AG04449 (cell line): Measurements from ENCODE around the gene CEBPA.

Experiments
- CTCF ChIA-PET: fragments of 350-600 bp; formaldehyde crosslinking; extraction: SDS; loops from one replicate; lab custom pipeline; 2021; ENCODE audit warnings: antibody characterized with exemption; lab: Yijun Ruan, JAX
- POLR2A ChIA-PET: fragments of 400-600, 350-600 bp; formaldehyde crosslinking; extraction: SDS; loops from one replicate; lab custom pipeline; 2020; ENCODE audit warnings: antibody characterized with exemption, inconsistent platforms; lab: Yijun Ruan, JAX
- DNase-seq: peaks from one replicate; pipeline ENCODE4 v3.0.0-alpha.2; 2010; ENCODE audit warnings: low read depth, low spot score
- H3K4me3 ChIP-seq: 2 replicates; pipeline ENCODE4 v1.5.1; 2011; ENCODE audit warnings: low read depth, mild to moderate bottlenecking, control low read depth, low read length
- CTCF ChIP-seq: IDR thresholded peaks from one replicate; pipeline ENCODE4 v1.5.1; 2011; ENCODE audit warnings: mild to moderate bottlenecking, moderate library complexity, low read length, control low read depth, inconsistent platforms; ENCODE audit not compliant: insufficient read depth; ENCODE audit errors: missing control alignments

The CEBPA gene

GRCh38 chr19:33300009-33300893 is 2.1 kb downstream of the CEBPA start:
- no peak for DNase-seq
- ChIA-PET CTCF (interaction anchor here (0.9 to 1.3 kb wide), 2 partner anchors 32 to 106 kb away, joined by 3 read pairs; no protein-coding TSS in a partner anchor), POLR2A (interaction anchor here (0.7 to 1.0 kb wide), 2 partner anchors 8 to 12 kb away, joined by 3 read pairs; no protein-coding TSS in a partner anchor)

GRCh38 chr19:33299051-33299688 is 3.2 kb downstream of the CEBPA start:
- ChIA-PET CTCF (interaction anchor here (0.9 kb wide), 1 partner anchor 33 kb away, joined by 3 read pairs; no protein-coding TSS in a partner anchor), POLR2A (interaction anchor here (0.7 kb wide), 1 partner anchor 13 kb away, joined by 3 read pairs; no protein-coding TSS in a partner anchor)
- TF ChIP-seq CTCF = no peak
- no peak overlapping the region for H3K4me3 ChIP-seq
- no peak for DNase-seq

More at GRCh38 chr19:33300009-33300893, 2.1 kb downstream of the CEBPA start:
- H3K4me3 ChIP-seq = no peak overlapping the region
- TF ChIP-seq CTCF = no peak

GRCh38 chr19:33298146-33298911 is 4.0 kb downstream of the CEBPA start:
- CTCF ChIA-PET = interaction anchor here (1.9 kb wide), 1 partner anchor 14 kb away, joined by 5 read pairs; no protein-coding TSS in a partner anchor
- H3K4me3 ChIP-seq = no peak overlapping the region
- POLR2A ChIA-PET = no interaction called here
- DNase-seq = no peak
- no peak for TF ChIP-seq CTCF

GRCh38 chr19:33297401-33298145 is 4.8 kb downstream of the CEBPA start:
- CTCF ChIA-PET = interaction anchor here (0.8 to 1.9 kb wide), 4 partner anchors 13 to 109 kb away, joined by 3 to 5 read pairs (median 3); no protein-coding TSS in a partner anchor
- POLR2A ChIA-PET = no interaction called here
- DNase-seq = no peak

More at GRCh38 chr19:33297401-33298145, 4.8 kb downstream of the CEBPA start:
- TF ChIP-seq CTCF = no peak
- H3K4me3 ChIP-seq = no peak overlapping the region
